ENCODE data around the gene FAF1. TPM values are rescaled to one million over a fixed set of nuclear protein-coding genes. Genes with fewer than 3 reads are reported as not detected.

The FAF1 gene
- total and polyA plus RNA-seq, 9 of the 15 experiments (the other 6 are each of a cell fraction or from before 2014, with no cell fraction given), result 48.7 to 225 (median 118) TPM

DNA sequence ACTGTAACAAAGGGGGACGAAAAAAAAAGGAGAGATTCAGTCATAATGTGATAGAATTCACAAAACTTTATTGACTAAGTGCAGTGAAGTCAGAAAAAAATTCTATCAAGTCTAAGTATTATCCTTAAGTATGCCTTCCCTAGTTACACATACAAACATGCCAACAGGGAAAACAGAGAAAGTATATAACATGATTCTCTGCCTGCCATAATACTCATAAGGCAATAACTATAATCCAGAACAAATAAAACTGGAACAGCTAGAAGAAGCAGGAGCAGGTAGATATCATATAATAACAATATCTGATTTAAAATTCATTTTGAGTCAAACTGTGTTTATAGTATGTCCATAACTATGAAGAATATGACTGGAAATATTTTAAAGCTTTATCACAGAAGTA, 184.3 kb downstream of the FAF1 start:
- no peak overlapping the region for H3K4me2 ChIP-seq (ENCODE audit: insufficient read depth, low read length)
- H3K9me3 ChIP-seq (replicated peaks; ENCODE audit: control insufficient read depth, insufficient read depth, low read depth, low read length), result no peaks in the 10 kb centered on the region
- H3K9ac ChIP-seq (ENCODE audit: insufficient read depth in 1 of 2, low read depth in 2 of 2, low read length in 2 of 2), result no peak overlapping the region
- no peak for FAIRE-seq
- peaks cover 45% of the 10 kb centered on the region; the same call in 2 of the 3 replicates for H3K36me3 ChIP-seq (ENCODE audit: control insufficient read depth, insufficient read depth, low read length)
- intact Hi-C loops (cut with micrococcal nuclease) (loop anchor here (1.0 to 10.0 kb wide), 3 partner anchors 98 to 269 kb away; partner anchors contain the start of gene FAF1), in situ Hi-C loops (cut with MboI) (loop anchor here (10.0 kb wide), 1 partner anchor 279 kb away; no protein-coding TSS in a partner anchor)
- H3K9me1 ChIP-seq (ENCODE audit: control insufficient read depth, insufficient read depth, low read length), result no peaks in the 10 kb centered on the region
- WGBS (ENCODE audit: insufficient coverage, low coverage, missing lambda C conversion rate), result 91% methylated on average over 1 of the region's 1 CpG
- no TSS peak for BruUV-seq (replicated peaks)
- ATAC-seq, result no peak
- no peaks in the 10 kb centered on the region for H4K20me1 ChIP-seq (replicated peaks; ENCODE audit: control insufficient read depth, insufficient read depth, low read length)
- H2AFZ ChIP-seq (ENCODE audit: low read depth, low read length), result no peak overlapping the region
- ChIA-PET CTCF (ENCODE audit: low intra/inter-chr PET ratio) (interaction anchor here (2.9 kb wide), 1 partner anchor 414 kb away, joined by 22 read pairs; no protein-coding TSS in a partner anchor), POLR2A (no interaction called here)
- H3K4me1 ChIP-seq (replicated peaks in 1 of 2; ENCODE audit: control insufficient read depth in 2 of 2, insufficient read depth in 2 of 2, low read length in 2 of 2), result no peaks in the 10 kb centered on the region; a peak in 1 of 5 replicates
- TF ChIP-seq ZBTB40 (IDR thresholded peaks at IDR 0.05) (peak; percentile 84), ZBTB40 (CRISPR knock-in tag; IDR thresholded peaks at IDR 0.05) (peak; percentile 43; the same call in 1 of the 2 replicates), ZEB2 (IDR thresholded peaks at IDR 0.05) (no peak), ZNF24 (IDR thresholded peaks at IDR 0.05) (no peak), FOS (IDR thresholded peaks at IDR 0.05; ENCODE audit: extremely low read depth, insufficient read length) (no peak), ZNF445 (CRISPR knock-in tag; IDR thresholded peaks at IDR 0.05; ENCODE audit: low read depth) (no peak), ZFP91 (CRISPR knock-in tag; IDR thresholded peaks at IDR 0.05) (no peak), FOXP1 (CRISPR knock-in tag; IDR thresholded peaks at IDR 0.05) (no peak)
- H3K79me2 ChIP-seq (ENCODE audit: control insufficient read depth, insufficient read depth, low read length), result peaks cover 40% of the 10 kb centered on the region
- H3K27me3 ChIP-seq (ENCODE audit: control insufficient read depth in 2 of 2, insufficient read depth in 2 of 2, low read length in 2 of 2), result no peaks in the 10 kb centered on the region
- no peak for DNase-seq (ENCODE audit: extremely low read depth in 1 of 4, low spot score in 3 of 4)
- H3K4me3 ChIP-seq, result no peak overlapping the region
- H3K27ac ChIP-seq (ENCODE audit: extremely low read depth, low read depth, low read length), result no peak overlapping the region

Measured in K562 (cell line).